Bone marrow (tissue), 2 donors: ENCODE measurements around the gene DHRS13.
"Not testable (repeated sequence)": the region's sequence is repeated elsewhere in the genome, so short reads cannot be mapped to it uniquely, and the experiment has no call there.

Source experiments
- DNase-seq, 2 donors: peaks; one replicate each; lab custom pipeline; 2025; lab: John Stamatoyannopoulos, UW

Gene DHRS13

GRCh38 chr17:28935744-28936460 lies 33.0 kb upstream of the DHRS13 start:
- no peak for DNase-seq

DNA sequence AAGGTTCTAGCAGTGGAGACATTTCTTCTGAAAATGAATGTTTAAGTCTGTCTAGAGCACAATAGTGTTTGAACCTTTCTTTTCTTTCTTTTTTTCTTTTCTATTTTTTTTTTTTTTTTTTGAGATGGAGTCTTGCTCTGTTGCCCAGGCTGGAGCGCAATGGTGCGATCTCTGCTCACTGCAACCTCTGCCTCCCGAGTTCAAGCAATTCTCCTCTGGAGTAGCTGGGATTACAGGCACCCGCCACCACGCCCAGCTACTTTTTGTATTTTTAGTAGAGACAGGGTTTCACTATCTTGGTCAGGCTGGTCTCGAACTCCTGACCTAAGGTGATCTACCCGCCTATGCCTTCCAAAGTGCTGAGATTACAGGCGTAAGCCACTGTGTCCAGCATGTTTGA lies 31.6 kb upstream of the DHRS13 start:
- DNase-seq, result not testable (repeated sequence)

DNA sequence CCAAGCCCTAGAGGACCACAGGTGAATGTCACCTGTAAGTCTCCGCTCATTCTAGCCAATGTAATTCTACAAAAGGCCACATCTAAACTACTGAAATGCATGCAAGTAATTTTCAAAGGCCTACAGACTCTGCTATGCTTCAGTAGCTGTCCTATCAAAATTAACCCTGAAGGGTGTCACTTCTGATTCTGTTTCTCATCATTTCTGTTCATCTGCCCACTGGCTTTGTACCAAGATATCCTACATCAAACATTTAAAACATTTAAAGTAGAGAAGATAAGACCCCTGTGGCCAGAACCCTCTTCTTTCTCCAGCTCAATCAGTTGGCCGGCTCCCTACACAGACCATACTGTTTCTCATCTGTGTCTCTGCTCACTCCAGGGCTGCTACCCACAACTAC lies 26.9 kb upstream of the DHRS13 start:
- no peak for DNase-seq

DNA sequence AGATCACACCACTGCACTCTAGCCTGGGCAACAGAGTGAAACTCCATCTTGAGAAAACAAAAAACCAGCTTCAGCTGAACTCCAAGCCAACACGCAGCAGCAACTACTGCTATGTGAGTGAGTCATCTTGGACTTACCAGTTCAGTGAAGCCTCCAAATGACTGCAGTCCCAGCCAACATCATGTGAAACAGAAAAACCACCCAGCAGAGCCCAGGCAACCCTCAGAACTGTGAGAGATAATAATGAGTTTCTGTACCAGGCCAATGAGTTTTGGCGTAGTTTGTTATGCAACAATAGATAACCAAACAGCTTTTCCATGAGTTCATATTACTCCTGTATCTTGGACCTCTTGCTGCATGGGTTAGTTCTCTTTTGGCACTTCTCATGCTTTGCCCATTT lies 25.2 kb upstream of the DHRS13 start:
- peak in 1 of 2 donors; percentile 23 for DNase-seq

DNA sequence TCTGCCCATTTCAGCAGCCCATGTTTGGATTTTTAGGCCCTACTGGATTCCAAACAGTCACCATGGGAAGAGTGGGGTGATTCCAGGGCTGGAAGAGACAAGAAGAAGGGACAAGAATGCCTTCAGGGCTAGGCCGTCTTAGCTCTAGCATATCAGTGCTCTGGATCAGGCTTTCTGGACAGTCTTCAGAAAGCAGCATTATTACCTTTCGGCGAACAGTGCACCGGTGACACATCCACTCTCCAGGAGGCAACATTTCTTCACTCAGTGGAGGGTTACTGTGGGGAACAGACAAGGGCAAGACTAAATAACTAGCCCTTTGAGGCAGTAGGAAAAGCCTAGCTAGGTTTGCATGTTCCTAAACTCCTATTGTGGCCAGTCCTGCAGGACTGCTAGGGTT lies 23.9 kb upstream of the DHRS13 start:
- no peak for DNase-seq

DNA sequence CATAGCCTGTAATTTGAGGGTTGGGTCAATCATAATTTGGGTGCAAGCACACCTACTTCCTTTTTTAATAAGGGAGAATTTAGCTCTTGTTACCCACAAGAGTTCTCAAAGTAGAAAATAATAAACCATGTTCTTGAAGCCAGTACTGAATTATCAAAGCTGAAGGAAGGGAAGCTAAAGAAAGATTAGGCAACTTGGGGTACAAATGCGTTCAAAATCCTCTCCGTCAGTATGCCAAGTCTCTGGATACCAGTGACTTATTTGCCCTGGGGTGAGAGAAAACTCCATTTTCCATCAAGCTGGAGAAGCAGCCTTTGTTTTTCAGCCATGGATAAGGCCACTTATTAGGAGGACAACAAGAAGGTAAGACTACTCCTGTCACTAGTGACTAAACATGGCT lies 23.5 kb upstream of the DHRS13 start:
- DNase-seq, result no peak

DNA sequence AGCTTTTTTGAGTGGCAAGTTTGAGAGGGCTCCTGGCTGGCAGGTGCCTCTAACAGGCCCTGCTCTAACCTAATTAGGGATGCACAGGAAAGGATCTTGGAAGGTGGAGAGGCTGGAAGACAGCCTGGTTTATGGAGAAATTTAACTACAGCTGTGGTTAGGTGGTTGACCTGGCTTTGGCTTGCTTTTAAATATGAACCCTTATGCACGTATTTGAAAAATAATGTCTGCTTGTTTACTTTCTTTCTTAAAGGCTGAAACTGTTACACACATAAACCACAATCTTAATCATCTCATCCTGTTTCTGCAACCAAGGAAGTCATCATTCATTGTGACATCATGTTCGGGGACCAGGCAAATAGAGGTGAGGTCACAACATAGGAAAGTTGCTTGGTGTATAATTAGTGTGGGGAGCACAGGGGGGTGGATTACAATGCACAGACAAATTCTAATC lies 23.1 kb upstream of the DHRS13 start:
- DNase-seq, result peak in 1 of 2 donors; percentile 91

DNA sequence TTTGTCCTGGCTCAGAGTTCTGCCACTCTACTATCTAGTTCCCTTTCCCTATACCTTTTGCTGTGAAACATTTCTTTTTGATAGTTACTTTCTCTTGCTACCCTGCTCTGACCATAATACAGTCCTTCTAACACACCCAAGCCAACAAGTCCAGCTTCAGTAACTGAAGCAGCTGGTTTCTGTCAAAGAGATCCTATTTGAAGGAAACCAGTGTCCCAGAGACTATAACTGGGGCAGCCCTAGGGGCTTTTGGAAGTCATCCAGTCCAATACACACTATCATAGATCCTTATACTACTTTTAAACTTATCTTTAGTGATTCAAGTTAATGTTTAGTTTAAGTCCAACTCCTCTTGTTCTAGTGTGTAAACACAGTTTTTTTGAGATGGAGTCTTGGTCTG lies 17.3 kb upstream of the DHRS13 start:
- no peak for DNase-seq

- no peak for DNase-seq
These were observed 15.4 kb upstream of the DHRS13 start for GRCh38 chr17:28918295-28918694.

DNA sequence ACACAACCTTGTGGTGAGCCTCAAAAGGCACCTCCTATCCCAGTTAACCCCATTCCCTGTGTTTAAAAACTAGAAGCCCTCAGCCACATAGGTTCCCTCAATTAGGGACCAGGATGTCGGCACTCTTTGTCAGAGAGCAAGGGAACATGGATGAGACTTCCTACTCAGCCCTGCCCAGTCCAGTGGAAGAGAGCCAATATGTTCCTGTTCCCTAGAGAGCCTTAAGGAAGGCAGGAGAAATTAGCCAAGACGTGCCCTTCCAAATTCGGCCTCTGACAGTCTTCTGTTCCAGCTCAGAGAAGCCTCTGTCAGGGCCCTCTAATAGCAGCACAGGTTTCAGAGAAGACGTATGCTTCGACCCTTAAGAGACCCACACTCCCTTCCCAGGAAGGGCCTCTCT lies 14.6 kb upstream of the DHRS13 start:
- no peak for DNase-seq

GRCh38 chr17:28917029-28917428 lies 14.2 kb upstream of the DHRS13 start:
- no peak for DNase-seq

- DNase-seq, result peak in 1 of 2 donors; percentile 14
These were observed 13.5 kb upstream of the DHRS13 start for GRCh38 chr17:28916302-28916934.

- DNase-seq, result no peak
These were observed 10.1 kb upstream of the DHRS13 start for GRCh38 chr17:28912938-28913333.

DNA sequence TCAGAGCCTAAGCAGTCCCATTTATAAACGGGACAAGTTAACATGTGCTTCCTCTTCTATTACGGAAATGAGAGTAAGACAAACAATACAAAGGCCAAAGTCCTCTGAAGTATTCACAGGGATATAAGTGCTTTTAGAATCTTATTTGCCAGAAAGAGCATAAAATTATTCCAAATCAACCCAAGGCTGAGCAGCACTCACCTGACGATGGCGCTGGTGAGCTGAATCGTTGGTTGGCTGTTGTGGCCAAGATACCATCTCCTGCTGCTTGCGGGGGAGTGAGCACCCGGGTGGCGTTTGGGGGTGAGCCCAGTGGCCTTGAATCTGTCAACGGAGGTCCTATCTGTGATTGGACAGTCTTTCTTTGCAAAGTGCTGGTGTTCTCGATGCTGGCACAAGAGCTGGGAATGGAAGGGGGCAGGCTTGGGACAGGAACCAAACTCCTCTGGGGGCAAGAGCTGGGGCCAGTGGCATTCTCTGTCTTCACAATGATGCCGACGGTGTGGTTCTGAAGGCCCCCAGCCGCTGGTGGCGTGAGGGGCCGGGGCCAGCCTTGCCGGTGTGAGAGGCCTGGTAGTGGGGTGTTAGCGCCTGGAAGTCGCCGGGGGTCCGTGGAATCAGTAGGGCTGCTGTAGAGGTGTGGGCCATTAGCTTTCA lies 9.5 kb upstream of the DHRS13 start:
- no peak for DNase-seq

DNA sequence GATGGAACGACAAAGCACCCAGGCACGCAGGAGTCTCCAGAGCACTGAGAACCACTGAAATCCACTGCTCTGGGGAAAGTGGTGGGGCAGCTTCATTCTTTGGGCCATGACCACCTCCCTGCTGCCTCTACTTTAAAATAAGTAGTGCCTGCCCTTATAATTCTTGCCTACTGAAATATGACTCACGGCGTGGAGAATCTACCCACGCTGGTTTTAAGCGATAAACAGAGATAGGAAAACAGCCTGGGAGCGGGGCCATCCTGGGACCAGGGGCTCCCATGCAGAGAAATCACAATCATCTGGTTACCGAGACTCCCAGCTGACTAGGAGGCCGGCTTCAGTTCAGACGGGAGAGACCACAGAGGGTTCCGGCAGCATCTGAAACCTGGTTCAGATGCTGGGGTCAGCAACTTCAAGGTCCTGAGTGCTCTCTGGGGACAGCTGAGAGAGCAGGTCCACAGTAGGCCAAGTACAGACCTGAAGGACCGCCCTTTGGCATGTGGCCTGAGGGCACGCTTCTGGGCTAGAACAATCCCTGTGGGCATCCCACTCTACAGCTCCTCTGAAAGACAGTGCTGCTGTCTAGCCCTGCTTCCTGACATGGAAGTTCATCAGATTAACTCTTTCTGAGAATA lies 8.6 kb upstream of the DHRS13 start:
- DNase-seq, result no peak

- no peak for DNase-seq
These were observed 7.7 kb upstream of the DHRS13 start for GRCh38 chr17:28910534-28910933.

DNA sequence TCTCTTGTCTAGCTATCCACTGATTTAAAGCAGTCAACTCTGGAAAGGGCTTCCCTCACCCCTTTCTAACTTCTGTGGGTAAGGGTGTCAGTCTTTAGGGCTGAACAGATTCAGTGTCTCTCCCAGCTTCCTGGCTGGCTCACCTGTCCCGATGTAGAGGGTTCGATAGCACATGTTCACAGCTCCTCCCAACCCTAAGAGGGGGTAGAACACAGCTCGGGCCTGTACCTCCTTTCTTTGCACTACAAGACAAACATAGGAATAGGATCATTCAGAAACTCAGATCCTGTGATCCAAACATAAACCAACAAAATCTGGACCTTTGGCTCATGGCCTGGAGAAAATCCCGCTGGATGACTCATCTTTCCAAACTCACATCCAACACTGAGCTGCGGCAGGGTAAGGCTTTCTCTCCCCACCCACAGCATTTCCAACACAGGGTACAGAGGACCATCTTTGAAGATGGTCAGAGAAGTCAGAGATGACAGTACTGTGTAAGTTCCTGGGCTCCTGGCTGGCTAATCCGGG lies 5.8 kb upstream of the DHRS13 start:
- DNase-seq, result no peak

DNA sequence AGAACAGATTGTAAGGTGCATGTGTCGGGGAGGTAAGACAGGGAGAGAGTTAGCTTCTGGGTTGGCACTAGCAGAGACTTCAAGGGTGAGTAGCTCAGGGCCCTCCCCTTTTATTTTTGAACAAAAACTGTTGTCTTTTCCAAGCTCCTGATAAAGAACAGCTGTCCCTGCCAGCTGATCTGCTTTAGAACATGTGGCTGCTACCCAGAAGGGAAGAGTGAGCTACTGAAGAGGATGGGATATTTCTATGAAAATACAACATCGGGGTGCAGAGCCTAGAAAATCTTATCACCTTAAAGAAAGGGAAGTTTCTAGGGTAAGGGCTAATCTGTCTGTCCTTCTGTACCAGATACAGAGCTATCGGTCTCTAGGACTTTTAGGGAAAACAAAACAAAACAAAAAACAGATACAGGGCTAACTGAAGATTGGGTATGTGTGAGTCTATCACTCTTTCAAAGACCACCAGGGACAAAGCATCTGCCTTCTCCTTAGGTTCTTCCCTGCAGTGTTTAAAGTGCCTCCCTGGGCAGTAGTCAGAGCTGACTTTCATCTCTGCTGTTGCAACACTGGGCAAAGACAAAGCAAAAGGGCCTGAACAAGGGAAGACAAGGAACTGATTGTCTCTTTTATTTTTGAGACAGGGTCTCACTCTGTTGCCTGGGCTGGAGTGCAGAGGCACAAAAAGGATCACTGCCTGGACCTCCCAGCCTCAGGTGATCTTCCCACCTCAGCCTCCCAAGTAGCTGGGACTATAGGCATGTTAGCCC lies 5.0 kb upstream of the DHRS13 start:
- DNase-seq, result no peak

DNA sequence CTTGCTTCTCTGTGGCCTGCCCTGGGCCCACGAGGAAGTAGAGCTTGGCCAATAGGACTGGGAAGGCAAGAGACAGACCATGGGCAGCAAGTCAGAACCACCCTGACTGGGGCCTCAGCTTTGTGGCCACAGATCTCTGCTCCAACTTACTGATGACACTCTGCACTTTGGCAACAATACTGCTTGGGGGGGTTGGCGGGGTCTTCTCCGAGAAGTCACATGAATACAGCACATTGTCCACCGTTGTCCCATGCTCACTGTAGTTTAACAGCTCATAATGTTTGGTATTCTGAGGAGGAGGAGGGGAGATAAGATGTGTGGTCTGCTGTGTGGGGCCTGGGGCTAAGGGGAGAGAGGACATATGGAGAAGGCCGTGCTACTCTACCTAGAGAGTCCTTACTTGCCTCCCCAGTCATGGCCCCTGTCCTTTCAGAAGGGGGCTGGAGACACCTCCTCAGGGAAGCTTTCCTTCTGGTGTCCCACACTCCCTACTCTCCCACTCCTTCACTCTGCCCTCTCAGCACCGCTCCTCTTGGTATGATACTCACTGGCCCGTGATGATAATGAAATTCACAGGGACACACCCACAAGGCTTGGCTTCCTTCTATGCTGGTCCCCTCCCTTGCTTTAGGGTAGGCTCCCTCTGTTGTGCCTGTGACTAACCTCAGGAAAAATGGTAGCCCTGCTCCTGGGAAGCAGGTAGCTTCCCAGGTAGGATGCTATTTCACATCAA lies 4.0 kb upstream of the DHRS13 start:
- DNase-seq, result no peak

DNA sequence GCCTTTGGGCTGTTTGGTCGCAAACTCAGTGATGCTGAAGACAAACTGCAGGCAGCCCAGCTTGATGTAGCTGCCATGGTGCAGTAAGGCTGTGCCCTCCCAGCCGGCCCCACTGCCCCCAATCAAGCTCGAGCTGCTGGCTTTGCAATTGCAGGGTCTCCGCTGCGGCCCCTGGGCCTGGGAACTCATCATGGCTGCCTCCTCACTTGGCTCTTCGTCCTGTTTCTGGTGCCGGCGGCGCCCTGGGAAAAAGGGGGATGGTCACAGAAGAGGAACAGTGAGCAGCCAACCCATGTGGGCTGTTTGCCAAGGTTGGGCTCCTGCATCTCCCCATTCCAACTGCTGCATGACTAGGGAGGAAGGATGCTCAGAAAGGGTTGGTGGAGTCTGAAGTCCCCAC lies 3.4 kb upstream of the DHRS13 start:
- DNase-seq, result no peak

- DNase-seq, result no peak
These were observed 1.9 kb upstream of the DHRS13 start for GRCh38 chr17:28904800-28905199.
